Left colon (tissue), 2 donors: ENCODE results near the gene IQUB. TPM values are rescaled to one million over a fixed set of nuclear protein-coding genes. Genes with fewer than 3 reads are reported as not detected.
"Not testable (repeated sequence)": the region's sequence is repeated elsewhere in the genome, so short reads cannot be mapped to it uniquely, and the experiment has no call there.

Source experiments
- ATAC-seq: fragments of 200-7000 bp; cut with Tn5 transposase; one replicate; pipeline ENCODE4 v1.9.1; 2020; ENCODE audit warnings: mild to moderate bottlenecking, moderate library complexity
- DNase-seq, 2 donors: peaks; one replicate each; pipeline ENCODE4 v3.0.0-alpha.2; 2020
- intact Hi-C, 2 donors: fragments of 100-400 bp; cut with DNase I in 1 of 2; cut with micrococcal nuclease in 1 of 2; formaldehyde crosslinking; loops; one replicate each; pipeline versions ENCODE4 v1.11.2 to v1.14.0; 2022; cut with DNase I, micrococcal nuclease
- total RNA-seq, 2 donors: library from RNA; stranded (reverse); fragmentation: NEBNext Ultra II Directional; extraction: Animal tissue kit (Norgen Biotek cat#: 25700); gene quantifications; one replicate each; pipeline ENCODE4 v1.2.1, GENCODE V29; 2021
- donor health status: DM: no; HTN: no; CAD: no.
- donor health status: DM: yes; HTN: yes; CAD: no.

Gene IQUB
- total RNA-seq, 2 donors from 2014 or later, result 0.25 TPM; not detected in 1

DNA sequence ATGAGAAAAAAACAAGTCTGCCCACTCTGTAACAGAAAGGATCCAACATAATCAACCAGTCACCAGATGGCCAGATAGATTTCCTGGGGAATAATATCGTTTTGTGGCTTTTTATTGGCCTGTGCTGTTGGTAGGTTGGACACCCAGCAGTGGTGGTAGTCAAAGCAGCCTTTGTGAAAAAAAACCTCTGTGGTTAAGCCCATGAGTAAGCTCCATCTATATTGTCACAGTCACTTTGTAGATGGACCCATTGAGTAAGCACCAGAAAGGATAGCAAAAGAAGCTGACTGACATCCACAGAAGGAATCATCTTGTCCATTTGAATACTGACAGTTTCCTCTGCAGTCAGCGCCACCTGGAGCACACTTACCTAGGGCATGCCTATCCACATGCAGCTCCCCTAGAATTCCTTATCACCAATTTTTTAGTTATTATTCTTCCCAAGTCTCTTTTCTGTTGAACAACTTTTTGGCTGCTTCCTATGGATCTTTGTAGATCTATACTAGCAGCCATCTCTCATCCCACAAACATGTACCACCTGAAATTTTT, 96.9 kb downstream of the IQUB start:
- DNase-seq (no peak), ATAC-seq (no peak)
- intact Hi-C loops, result no loop called here

DNA sequence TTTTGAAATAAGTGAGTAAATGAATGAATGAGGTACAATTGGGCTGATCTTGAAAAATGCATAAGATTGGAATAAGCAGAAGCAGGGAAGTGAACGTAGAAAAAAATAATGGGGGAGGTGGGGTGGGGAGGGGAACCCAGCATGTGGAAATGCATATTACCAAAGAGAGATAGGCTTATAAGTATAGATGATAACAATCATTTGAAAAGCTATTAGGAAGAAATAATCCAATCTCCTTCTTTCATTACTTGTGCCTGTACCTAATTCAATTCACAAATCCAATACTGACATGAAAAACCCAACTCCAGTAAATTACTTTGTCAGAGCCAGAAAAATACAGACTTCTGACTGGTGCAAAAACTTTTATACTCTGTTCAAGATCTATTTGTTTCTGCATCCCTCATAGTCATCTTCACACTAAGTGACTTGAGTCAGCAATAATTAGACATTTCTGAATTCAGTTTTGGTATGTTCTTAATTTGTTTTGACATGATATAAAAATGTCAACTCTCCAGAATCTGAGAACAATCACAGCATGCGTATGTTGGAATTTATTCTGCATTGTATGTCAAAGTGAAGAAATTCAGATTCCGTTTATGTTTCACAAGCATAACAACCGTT, 99.2 kb downstream of the IQUB start:
- intact Hi-C loops, result no loop called here
- ATAC-seq (no peak), DNase-seq (no peak)

DNA sequence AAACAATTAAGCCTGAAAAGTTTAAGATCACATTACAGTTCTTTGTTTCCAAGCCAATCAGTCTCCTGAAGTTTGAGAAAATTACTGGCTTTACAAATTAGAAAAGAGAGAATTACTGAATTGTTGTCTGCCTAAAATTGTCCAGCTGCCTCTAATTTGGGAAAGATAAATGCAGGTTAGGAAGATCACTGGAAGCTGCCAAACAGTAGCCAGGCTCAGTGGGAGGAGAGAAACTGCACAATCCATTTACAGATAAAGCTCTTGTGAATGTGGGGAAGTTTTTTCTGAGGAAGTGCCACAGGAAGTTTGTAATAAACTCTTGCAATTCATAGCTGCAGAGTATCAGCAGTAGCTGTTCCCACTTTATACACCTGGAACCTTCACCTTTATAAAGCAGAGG, 100.7 kb downstream of the IQUB start:
- DNase-seq (no peak), ATAC-seq (no peak)
- intact Hi-C loops, result no loop called here

DNA sequence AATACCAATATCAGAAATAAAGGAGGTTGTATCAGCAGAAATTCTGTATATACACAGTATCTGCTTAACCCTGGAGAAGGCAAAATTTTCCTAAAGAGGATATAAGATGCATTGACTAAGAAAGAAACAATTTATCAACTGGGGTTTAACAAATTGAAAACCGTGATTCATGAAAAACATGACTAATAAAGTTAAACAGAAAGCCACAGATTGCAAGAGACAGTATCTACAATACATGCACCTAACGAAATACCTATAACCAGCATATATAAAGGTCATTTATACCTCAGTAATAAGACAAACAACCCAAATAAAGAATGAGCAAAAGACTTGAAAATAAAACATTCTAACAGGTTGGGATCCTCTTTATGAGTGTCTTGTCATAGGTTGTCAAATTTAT, 101.8 kb downstream of the IQUB start:
- ATAC-seq, result no peak
- no peak for DNase-seq
- intact Hi-C loops, result no loop called here

DNA sequence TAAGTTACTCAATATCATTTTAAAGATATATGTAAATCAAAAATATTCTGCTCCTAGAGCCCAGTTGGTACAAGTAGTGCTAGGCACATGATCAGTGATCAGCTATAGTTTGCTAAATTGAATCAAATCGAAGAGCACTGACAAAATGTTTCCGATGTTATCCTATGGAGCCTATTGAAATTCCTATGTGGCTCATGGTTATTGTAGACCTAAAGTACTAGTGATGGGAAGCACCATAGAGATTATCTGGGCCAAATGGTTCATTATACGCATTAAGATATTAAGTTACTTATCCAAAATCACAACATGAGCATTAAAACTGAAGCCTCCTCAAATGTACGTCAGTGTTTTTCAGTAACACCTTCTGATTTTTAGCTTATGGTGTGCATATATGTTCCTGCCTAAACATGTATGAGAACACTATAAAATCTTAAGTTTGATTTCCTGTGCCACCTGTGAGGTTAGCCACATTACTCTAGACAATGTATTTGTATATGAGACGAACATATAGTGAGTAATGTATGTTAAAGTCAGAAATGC, 103.2 kb downstream of the IQUB start:
- no peak for ATAC-seq
- intact Hi-C loops, result no loop called here
- DNase-seq, result no peak

GRCh38 chr7:123425246-123425645, 109.1 kb downstream of the IQUB start:
- ATAC-seq (no peak), DNase-seq (no peak)
- intact Hi-C loops, result no loop called here

DNA sequence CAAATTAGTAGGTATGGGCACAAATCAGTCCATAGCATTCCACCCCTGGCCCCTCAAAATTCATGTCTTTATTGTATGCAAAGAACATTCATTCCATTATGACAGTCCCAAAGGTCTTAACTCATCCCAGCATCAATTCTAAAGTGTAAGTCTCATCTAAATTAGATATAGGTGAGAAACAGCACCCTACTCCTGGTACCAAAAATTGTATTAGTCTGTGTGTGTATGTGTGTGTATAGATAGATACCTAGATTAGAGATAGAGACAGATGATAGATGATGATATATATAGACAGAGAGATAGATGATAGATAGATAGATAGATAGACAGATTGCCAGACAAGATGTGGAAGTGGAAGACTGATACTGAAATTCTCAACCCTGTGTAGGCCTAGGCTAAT, 109.9 kb downstream of the IQUB start:
- no peak for DNase-seq

GRCh38 chr7:123423622-123424021, 110.8 kb downstream of the IQUB start:
- intact Hi-C loops, result no loop called here
- DNase-seq, result no peak
- ATAC-seq, result no peak

More for the DNA sequence above, 109.9 kb downstream of the IQUB start:
- ATAC-seq, result no peak
- intact Hi-C loops, result no loop called here

DNA sequence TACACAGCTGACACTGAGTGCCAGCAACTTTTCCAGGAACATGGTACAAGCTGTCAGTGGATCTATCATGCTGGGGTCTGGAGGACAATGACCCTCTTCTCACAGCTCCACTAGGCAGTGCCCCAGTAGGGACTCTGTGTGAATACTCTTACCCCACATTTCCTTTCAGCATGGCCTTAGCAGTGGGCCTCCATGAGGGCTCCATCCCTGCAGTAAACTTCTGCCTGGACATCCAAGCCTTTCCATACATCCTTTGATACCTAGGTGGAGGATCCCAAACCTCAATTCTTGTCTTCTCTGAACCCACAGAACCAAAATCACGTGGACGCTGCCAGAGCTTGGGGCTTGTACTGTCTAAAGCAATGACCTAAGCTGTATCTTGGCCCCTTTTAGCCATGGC, 116.8 kb downstream of the IQUB start:
- ATAC-seq (no peak), DNase-seq (no peak)
- intact Hi-C loops, result no loop called here

DNA sequence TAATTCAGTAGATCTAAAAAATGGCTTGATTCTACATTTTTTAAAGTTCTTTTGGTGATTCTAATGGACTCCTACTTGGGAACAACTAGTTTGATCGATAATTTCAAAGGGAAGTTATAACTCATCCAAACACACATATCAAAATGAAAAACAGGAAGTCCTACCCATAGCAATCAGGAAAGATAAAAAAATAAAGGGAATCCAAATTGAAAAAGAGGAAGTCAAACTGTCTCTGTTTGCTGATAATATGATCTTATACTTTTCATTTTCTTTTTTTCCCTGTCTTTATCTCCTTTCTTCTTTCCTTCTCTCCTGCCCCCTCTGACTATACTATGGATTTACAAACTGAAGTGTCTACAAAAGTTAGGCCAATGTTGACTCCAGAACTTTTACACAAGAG, 118.8 kb downstream of the IQUB start:
- no peak for ATAC-seq
- intact Hi-C loops, result no loop called here
- DNase-seq, result no peak

- no peak for ATAC-seq
- intact Hi-C loops, result no loop called here
- no peak for DNase-seq
Measured at GRCh38 chr7:123410273-123410904, 124.0 kb downstream of the IQUB start.

GRCh38 chr7:123407951-123408350, 126.4 kb downstream of the IQUB start:
- ATAC-seq, intact Hi-C loops, DNase-seq: not testable (repeated sequence)

Other genes with a start within 250 kb of the IQUB start
- gene NDUFA5, start 23.2 kb upstream of the IQUB start, total RNA-seq, result 100 to 1,000 TPM in 1 of 2 donors, 10 to 100 TPM in 1; 98.6 to 117 TPM
- gene ASB15, start 67.2 kb upstream of the IQUB start, total RNA-seq, result not detected
- not detected for gene LMOD2, start 121.3 kb upstream of the IQUB start, total RNA-seq
- gene WASL, start 214.4 kb upstream of the IQUB start, total RNA-seq, result 100 to 1,000 TPM in 1 of 2 donors, 10 to 100 TPM in 1; 93.3 to 108 TPM